Keratinocyte (primary cell): Measurements from ENCODE around the gene INSRR. TPM values are rescaled to one million over a fixed set of nuclear protein-coding genes. Genes with fewer than 3 reads are reported as not detected.

ENCODE experiments used
- DNase-seq: peaks from one replicate; pipeline ENCODE4 v3.0.0-alpha.2; 2011; ENCODE audit warnings: low read depth, missing footprints, low spot score
- FAIRE-seq: peaks from 2 replicates; lab custom pipeline; 2011; peaks lifted over from hg19 to GRCh38; lab: Jason Lieb, UNC
- H2AFZ ChIP-seq: 2 replicates; pipeline ENCODE4 v1.6.0; 2012; ENCODE audit warnings: low read length, control low read depth, inconsistent platforms; ENCODE audit not compliant: control insufficient read depth
- H3K27ac ChIP-seq: 2 replicates; pipeline ENCODE4 v1.5.1; 2011; ENCODE audit warnings: low read length; ENCODE audit not compliant: control insufficient read depth, insufficient read depth
- H3K27me3 ChIP-seq: 3 replicates; pipeline ENCODE4 v1.6.0; 2011; ENCODE audit warnings: low read length; ENCODE audit not compliant: control insufficient read depth, insufficient read depth; ENCODE audit errors: extremely low read depth
- H3K36me3 ChIP-seq, 2 experiments: 2 replicates in 1 of 2; 3 replicates in 1 of 2; pipeline ENCODE4 v1.5.1; 2011; ENCODE audit warnings: low read length in 2 of 2, mild to moderate bottlenecking in 1 of 2; ENCODE audit not compliant: control insufficient read depth in 2 of 2, insufficient read depth in 2 of 2; ENCODE audit errors: extremely low read depth in 1 of 2
- H3K4me1 ChIP-seq: 3 replicates; pipeline ENCODE4 v1.5.1; 2011; ENCODE audit warnings: low read length; ENCODE audit not compliant: control insufficient read depth, insufficient read depth; ENCODE audit errors: extremely low read depth
- H3K4me2 ChIP-seq: 3 replicates; pipeline ENCODE4 v1.6.0; 2011; ENCODE audit warnings: low read depth, low read length; ENCODE audit not compliant: control insufficient read depth, insufficient read depth; ENCODE audit errors: extremely low read depth
- H3K4me3 ChIP-seq, 3 experiments: fragments of 200-600 bp in 1 of 3; sonication (generic) in 1 of 3; 2 replicates in 2 of 3; 3 replicates in 1 of 3; pipeline ENCODE4 v1.5.1; 2011 to 2016; ENCODE audit warnings: low read length in 3 of 3, mild to moderate bottlenecking in 3 of 3, control low read depth in 2 of 3, inconsistent platforms in 1 of 3, low read depth in 1 of 3, mixed read lengths in 1 of 3, mixed run types in 1 of 3, moderate library complexity in 1 of 3; ENCODE audit not compliant: control insufficient read depth in 2 of 3, insufficient read depth in 2 of 3; ENCODE audit errors: extremely low read depth in 1 of 3
- H3K79me2 ChIP-seq: 2 replicates; pipeline ENCODE4 v1.6.0; 2012; ENCODE audit warnings: low read length; ENCODE audit not compliant: control insufficient read depth, insufficient read depth
- H3K9ac ChIP-seq: 3 replicates; pipeline ENCODE4 v1.6.0; 2011; ENCODE audit warnings: low read length; ENCODE audit not compliant: control insufficient read depth, insufficient read depth; ENCODE audit errors: extremely low read depth
- H3K9me1 ChIP-seq: 3 replicates; pipeline ENCODE4 v1.6.0; 2011; ENCODE audit warnings: low read length; ENCODE audit not compliant: control insufficient read depth, insufficient read depth; ENCODE audit errors: extremely low read depth
- H3K9me3 ChIP-seq: 2 replicates; pipeline ENCODE4 v1.5.1; 2012; ENCODE audit warnings: low read depth, low read length; ENCODE audit not compliant: control insufficient read depth
- H4K20me1 ChIP-seq: 3 replicates; pipeline ENCODE4 v1.6.0; 2011; ENCODE audit warnings: low read length; ENCODE audit not compliant: control insufficient read depth, insufficient read depth; ENCODE audit errors: extremely low read depth
- EZH2 ChIP-seq: IDR thresholded peaks from one replicate; pipeline ENCODE4 v1.6.1; 2012; ENCODE audit warnings: inconsistent platforms, mild to moderate bottlenecking, low read length, moderate library complexity
- dilution Hi-C: fragments of 300-500 bp; cut with MboI; formaldehyde crosslinking; loops from one replicate; pipeline ENCODE4 v1.7.0; 2020; ENCODE audit warnings: low sequenced_read_pairs; ENCODE audit not compliant: extremely low pct_ligation_motif_present
- polyA plus RNA-seq, 5 experiments: library from polyadenylated mRNA; depleted of rRNA in 3 of 5; stranded (reverse) in 3 of 5; stranded (forward) in 1 of 5; unstranded in 1 of 5; fragments of >200 nt; gene quantifications; 1 replicate in 1 of 5; 2 replicates in 3 of 5; 3 replicates in 1 of 5; pipeline versions ENCODE4 v1.2.1 to v1.2.3, GENCODE V29; 2011 to 2012; ENCODE audit warnings: missing spikeins in 2 of 5, low read depth in 1 of 5, low replicate concordance in 1 of 5
- TF ChIP-seq, protein P1 (sequence below), 3 experiments: IDR thresholded peaks in 1 of 3; conservative IDR thresholded peaks in 1 of 3; optimal IDR thresholded peaks in 1 of 3; 2 replicates in 2 of 3; 3 replicates in 1 of 3; pipeline versions ENCODE3 to v1.5.1; 2011; ENCODE audit warnings: low read length in 3 of 3, mild to moderate bottlenecking in 3 of 3, moderate library complexity in 2 of 3, control low read depth in 1 of 3, inconsistent platforms in 1 of 3; ENCODE audit not compliant: insufficient read depth in 2 of 3; ENCODE audit errors: extremely low read depth in 1 of 3

Gene INSRR
- polyA plus RNA-seq, 1 donor (not counting 4 experiments of a cell fraction or from before 2014, with no cell fraction given), result not detected

DNA sequence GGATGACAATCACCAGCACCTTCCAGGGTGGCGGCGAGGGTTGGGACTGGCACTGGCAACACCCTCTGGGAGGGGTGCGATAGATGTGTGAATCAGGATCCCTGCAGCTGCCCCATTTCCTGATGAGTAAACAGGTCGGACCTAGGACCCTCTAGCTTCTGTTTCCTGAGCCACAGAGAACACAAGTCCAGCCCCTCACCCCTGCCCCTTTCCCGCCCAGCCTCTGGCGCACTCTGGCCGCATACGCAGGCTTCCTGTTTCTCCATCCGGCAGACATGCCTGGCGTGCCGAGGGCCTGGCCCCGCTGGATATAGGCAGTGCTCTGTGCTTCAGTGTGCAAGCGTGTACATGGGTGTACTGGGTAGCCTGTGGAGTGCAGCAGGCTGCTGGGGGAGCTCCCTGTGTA, 39.2 kb upstream of the INSRR start:
- H3K9me3 ChIP-seq, result no peaks in the 10 kb centered on the region
- H3K79me2 ChIP-seq, result no peaks in the 10 kb centered on the region
- dilution Hi-C loops, result no loop called here
- peak overlapping the region; percentile 97 for H3K27ac ChIP-seq
- no peak for DNase-seq
- H4K20me1 ChIP-seq, result no peaks in the 10 kb centered on the region
- no peaks in the 10 kb centered on the region for H3K27me3 ChIP-seq
- H2AFZ ChIP-seq, result peak overlapping the region; percentile 10
- no peaks in the 10 kb centered on the region for H3K9me1 ChIP-seq
- peaks cover 33% of the 10 kb centered on the region for H3K4me1 ChIP-seq
- no peak for TF ChIP-seq EZH2
- TF ChIP-seq, protein P1, sequence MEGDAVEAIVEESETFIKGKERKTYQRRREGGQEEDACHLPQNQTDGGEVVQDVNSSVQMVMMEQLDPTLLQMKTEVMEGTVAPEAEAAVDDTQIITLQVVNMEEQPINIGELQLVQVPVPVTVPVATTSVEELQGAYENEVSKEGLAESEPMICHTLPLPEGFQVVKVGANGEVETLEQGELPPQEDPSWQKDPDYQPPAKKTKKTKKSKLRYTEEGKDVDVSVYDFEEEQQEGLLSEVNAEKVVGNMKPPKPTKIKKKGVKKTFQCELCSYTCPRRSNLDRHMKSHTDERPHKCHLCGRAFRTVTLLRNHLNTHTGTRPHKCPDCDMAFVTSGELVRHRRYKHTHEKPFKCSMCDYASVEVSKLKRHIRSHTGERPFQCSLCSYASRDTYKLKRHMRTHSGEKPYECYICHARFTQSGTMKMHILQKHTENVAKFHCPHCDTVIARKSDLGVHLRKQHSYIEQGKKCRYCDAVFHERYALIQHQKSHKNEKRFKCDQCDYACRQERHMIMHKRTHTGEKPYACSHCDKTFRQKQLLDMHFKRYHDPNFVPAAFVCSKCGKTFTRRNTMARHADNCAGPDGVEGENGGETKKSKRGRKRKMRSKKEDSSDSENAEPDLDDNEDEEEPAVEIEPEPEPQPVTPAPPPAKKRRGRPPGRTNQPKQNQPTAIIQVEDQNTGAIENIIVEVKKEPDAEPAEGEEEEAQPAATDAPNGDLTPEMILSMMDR (optimal IDR thresholded peaks at IDR 0.05 in 1 of 3, IDR thresholded peaks at IDR 0.05 in 1 of 3, conservative IDR thresholded peaks at IDR 0.05 in 1 of 3; ENCODE audit: extremely low read depth in 1 of 3, insufficient read depth in 2 of 3, low read length in 3 of 3), result no peak
- H3K36me3 ChIP-seq, result no peaks in the 10 kb centered on the region
- H3K9ac ChIP-seq, result peak overlapping the region; percentile 71
- H3K4me2 ChIP-seq, result peak overlapping the region; percentile 90
- H3K4me3 ChIP-seq, result no peak overlapping the region
- peak; percentile 65 for FAIRE-seq

DNA sequence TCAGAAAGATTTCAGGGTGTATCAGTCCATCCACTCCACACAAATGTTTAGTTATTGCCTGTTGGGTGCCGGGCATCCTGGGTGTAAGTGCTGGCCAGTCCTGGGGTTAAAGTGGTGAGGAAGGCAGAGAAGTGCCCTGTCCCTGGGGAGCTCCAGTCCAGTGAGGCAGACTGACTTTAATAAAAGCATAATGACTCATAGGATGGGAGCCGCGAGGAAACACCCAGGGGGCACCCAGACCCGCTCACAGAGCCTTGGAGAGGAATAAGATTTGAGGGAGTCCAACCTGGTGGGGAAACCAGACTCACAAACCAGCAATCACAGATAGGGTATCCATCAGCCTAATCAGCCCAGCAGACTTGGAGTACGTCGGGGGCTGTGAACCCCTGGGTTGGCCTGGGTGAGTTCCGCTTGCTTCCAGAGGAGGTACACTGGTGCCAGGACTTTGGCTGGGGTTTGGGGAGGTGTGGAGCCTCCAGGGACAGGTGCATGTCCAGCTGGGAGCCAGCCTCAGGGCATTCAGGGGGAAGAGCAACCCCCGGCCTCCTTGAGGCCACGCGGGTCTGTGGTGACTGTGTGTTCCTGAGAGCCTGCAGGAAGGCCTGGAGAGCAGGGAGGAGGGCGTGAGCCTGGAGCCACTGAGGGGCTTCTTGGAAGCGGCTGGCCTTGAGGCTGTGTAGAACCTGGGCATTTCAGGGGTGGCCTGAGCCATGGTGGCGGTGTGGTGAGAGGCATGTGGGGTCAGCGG, 38.3 kb upstream of the INSRR start:
- peak overlapping the region in 2 of 3 experiments; percentile 44 to 54 for H3K4me3 ChIP-seq
- peak overlapping the region; percentile 97 for H3K27ac ChIP-seq
- dilution Hi-C loops, result no loop called here
- H3K9ac ChIP-seq, result peak overlapping the region; percentile 71
- H4K20me1 ChIP-seq, result no peaks in the 10 kb centered on the region
- no peaks in the 10 kb centered on the region for H3K79me2 ChIP-seq
- H3K36me3 ChIP-seq, result no peaks in the 10 kb centered on the region
- H3K9me1 ChIP-seq, result no peaks in the 10 kb centered on the region
- H3K4me1 ChIP-seq, result peaks cover 33% of the 10 kb centered on the region
- no peak for FAIRE-seq
- TF ChIP-seq, protein P1 (optimal IDR thresholded peaks at IDR 0.05 in 1 of 3, IDR thresholded peaks at IDR 0.05 in 1 of 3, conservative IDR thresholded peaks at IDR 0.05 in 1 of 3; ENCODE audit: extremely low read depth in 1 of 3, insufficient read depth in 2 of 3, low read length in 3 of 3), result no peak
- TF ChIP-seq EZH2, result no peak
- H3K27me3 ChIP-seq, result no peaks in the 10 kb centered on the region
- peak overlapping the region; percentile 90 for H3K4me2 ChIP-seq
- H2AFZ ChIP-seq, result no peak overlapping the region
- no peak for DNase-seq
- H3K9me3 ChIP-seq, result no peaks in the 10 kb centered on the region
